Endodermal cell (in vitro differentiated cells): ENCODE data around the gene SON. TPM values are rescaled to one million over a fixed set of nuclear protein-coding genes. Genes with fewer than 3 reads are reported as not detected.

ENCODE experiments used
- DNase-seq: peaks from one replicate; pipeline ENCODE4 v3.0.0-alpha.2; 2017
- H3K27ac ChIP-seq: 2 replicates; pipeline ENCODE4 v1.5.1; 2013; ENCODE audit warnings: mild to moderate bottlenecking, low read depth, low read length, moderate library complexity
- H3K27me3 ChIP-seq: 2 replicates; pipeline ENCODE4 v1.6.1; 2013; ENCODE audit warnings: mild to moderate bottlenecking, low read length, moderate library complexity; ENCODE audit not compliant: insufficient read depth, control insufficient read depth, poor library complexity, severe bottlenecking
- H3K36me3 ChIP-seq: 2 replicates; pipeline ENCODE4 v1.7.0; 2013; ENCODE audit warnings: mild to moderate bottlenecking, low read length, moderate library complexity; ENCODE audit not compliant: control insufficient read depth, insufficient read depth
- H3K4me1 ChIP-seq: one replicate; pipeline ENCODE4 v1.7.0; 2013; ENCODE audit warnings: low read length; ENCODE audit not compliant: control insufficient read depth, insufficient read depth
- H3K4me3 ChIP-seq: 2 replicates; pipeline ENCODE4 v1.5.1; 2013; ENCODE audit warnings: mild to moderate bottlenecking, low read length, moderate library complexity
- H3K9ac ChIP-seq: 2 replicates; pipeline ENCODE4 v1.6.1; 2013; ENCODE audit warnings: mild to moderate bottlenecking, low read length, moderate library complexity; ENCODE audit not compliant: poor library complexity, severe bottlenecking; ENCODE audit errors: extremely low read depth
- H3K9me3 ChIP-seq: 2 replicates; pipeline ENCODE4 v1.6.1; 2013; ENCODE audit warnings: mild to moderate bottlenecking, low read length, moderate library complexity; ENCODE audit not compliant: control insufficient read depth
- H3K27ac Mint-ChIP-seq: 2 replicates; pipeline ENCODE4 v1.8.0; 2020; ENCODE audit warnings: mixed read lengths
- H3K27me3 Mint-ChIP-seq: 2 replicates; pipeline ENCODE4 v1.8.0; 2021; ENCODE audit warnings: mild to moderate bottlenecking, mixed read lengths; ENCODE audit not compliant: insufficient read depth
- H3K36me3 Mint-ChIP-seq: 2 replicates; pipeline ENCODE4 v1.8.0; 2020; ENCODE audit warnings: low read depth, mixed read lengths
- H3K4me1 Mint-ChIP-seq: 2 replicates; pipeline ENCODE4 v1.8.0; 2020; ENCODE audit warnings: mixed read lengths
- H3K4me3 Mint-ChIP-seq: 2 replicates; pipeline ENCODE4 v1.8.0; 2020; ENCODE audit warnings: mild to moderate bottlenecking, moderate library complexity, mixed read lengths
- H3K9me3 Mint-ChIP-seq: 2 replicates; pipeline ENCODE4 v1.8.0; 2020; ENCODE audit warnings: mild to moderate bottlenecking, mixed read lengths
- CTCF ChIP-seq: fragments of 200-600 bp; sonication (generic); conservative IDR thresholded peaks from 2 replicates; pipeline ENCODE4 v1.5.0; 2021; ENCODE audit warnings: antibody characterized with exemption, mild to moderate bottlenecking
- WGBS, 2 experiments: methylation state at CpG; one replicate each; pipeline versions ENCODE4 v1.1.5 to v1.1.7; 2013; ENCODE audit warnings: missing lambda C conversion rate in 2 of 2, mixed read lengths in 1 of 2; ENCODE audit not compliant: insufficient coverage in 1 of 2, insufficient read length in 1 of 2; 5-methylcytosine and 5-hydroxymethylcytosine counted together
- total RNA-seq, 2 donors: library from RNA; stranded (reverse); fragmentation: NEBNext Ultra II Directional in 1 of 2; extraction: Animal tissue kit (Norgen Biotek cat#: 25700) in 1 of 2; gene quantifications; 2 replicates in 1 of 2; 3 replicates in 1 of 2; pipeline ENCODE4 v1.2.1, GENCODE V29; 2021

SON gene
- total RNA-seq, 2 donors from 2014 or later = 283 to 337 TPM

GRCh38 chr21:33558777-33559421 is 16.1 kb downstream of the SON start:
- Histone ChIP-seq H3K27me3 (no peaks in the 10 kb centered on the region), H3K9ac (no peak overlapping the region), H3K9me3 (no peaks in the 10 kb centered on the region), H3K27ac (no peak overlapping the region), H3K4me3 (no peak overlapping the region), H3K36me3 (peaks cover 93% of the 10 kb centered on the region), H3K4me1 (no peaks in the 10 kb centered on the region)
- no peak for DNase-seq
- peaks cover 85% of the 10 kb centered on the region for H3K36me3 Mint-ChIP-seq
- no peaks in the 10 kb centered on the region for H3K27me3 Mint-ChIP-seq
- no peak overlapping the region for H3K4me3 Mint-ChIP-seq
- peaks cover 11% of the 10 kb centered on the region for H3K4me1 Mint-ChIP-seq
- 100% methylated on average over 2 to 3 of the region's 4 CpGs for WGBS, 2 experiments
- no peak overlapping the region for H3K27ac Mint-ChIP-seq
- H3K9me3 Mint-ChIP-seq = no peaks in the 10 kb centered on the region
- no peak for TF ChIP-seq CTCF

- peaks cover 75% of the 10 kb centered on the region for H3K36me3 Mint-ChIP-seq
- Histone ChIP-seq H3K36me3 (peaks cover 92% of the 10 kb centered on the region), H3K4me3 (no peak overlapping the region), H3K4me1 (no peaks in the 10 kb centered on the region), H3K27me3 (no peaks in the 10 kb centered on the region), H3K9me3 (no peaks in the 10 kb centered on the region), H3K9ac (no peak overlapping the region), H3K27ac (no peak overlapping the region)
- WGBS, 2 experiments = 96 to 99% methylated on average over 10 of the region's 10 CpGs
- H3K27ac Mint-ChIP-seq = no peak overlapping the region
- no peak for DNase-seq
- H3K27me3 Mint-ChIP-seq = no peaks in the 10 kb centered on the region
- H3K4me3 Mint-ChIP-seq = no peak overlapping the region
- no peak for TF ChIP-seq CTCF
- H3K9me3 Mint-ChIP-seq = no peaks in the 10 kb centered on the region
- H3K4me1 Mint-ChIP-seq = peaks cover 5% of the 10 kb centered on the region
Observed at GRCh38 chr21:33559813-33560212, 17.0 kb downstream of the SON start.

GRCh38 chr21:33560965-33561364 is 18.1 kb downstream of the SON start:
- Mint-ChIP-seq H3K27me3 (no peaks in the 10 kb centered on the region), H3K27ac (no peak overlapping the region), H3K9me3 (no peaks in the 10 kb centered on the region), H3K4me3 (no peak overlapping the region), H3K36me3 (peaks cover 66% of the 10 kb centered on the region), H3K4me1 (peaks cover 5% of the 10 kb centered on the region)
- H3K27ac ChIP-seq = no peak overlapping the region
- no peak for DNase-seq
- no peak overlapping the region for H3K4me3 ChIP-seq
- no peak overlapping the region for H3K9ac ChIP-seq
- H3K36me3 ChIP-seq = peaks cover 91% of the 10 kb centered on the region
- TF ChIP-seq CTCF = no peak
- no peaks in the 10 kb centered on the region for H3K27me3 ChIP-seq
- no peaks in the 10 kb centered on the region for H3K4me1 ChIP-seq
- H3K9me3 ChIP-seq = no peaks in the 10 kb centered on the region
